ENCODE data around the gene CACNB4.

- TF ChIP-seq CTCF (conservative IDR thresholded peaks at IDR 0.05; ENCODE audit: low read length), result no peak
- TF ChIP-seq EZH2phosphoT487 (IDR thresholded peaks at IDR 0.05; ENCODE audit: borderline replicate concordance, low read depth, low read length), result no peak
Observed at GRCh38 chr2:151946250-151946884, 152.5 kb downstream of the CACNB4 start.

Measured in OCI-LY7 (cell line).